Esophagus muscularis mucosa (tissue), 4 donors: Measurements from ENCODE around the gene PIWIL1. TPM values are rescaled to one million over a fixed set of nuclear protein-coding genes. Genes with fewer than 3 reads are reported as not detected.

Experiments used
- DNase-seq: peaks from one replicate; pipeline ENCODE4 v3.0.0-alpha.2; 2017; ENCODE audit errors: extremely low spot score
- H3K27ac ChIP-seq, 4 donors: fragments of 200-600 bp; sonication (generic); replicated peaks in 1 of 4; 1 replicate in 3 of 4; 2 replicates in 1 of 4; pipeline ENCODE4 v1.5.1; 2016 to 2019; ENCODE audit warnings: mild to moderate bottlenecking in 1 of 4
- H3K27me3 ChIP-seq, 4 donors: fragments of 200-600 bp; sonication (generic); one replicate each; pipeline versions ENCODE4 v1.5.1 to v1.6.0; 2016 to 2019
- H3K36me3 ChIP-seq, 4 donors: fragments of 200-600 bp; sonication (generic); one replicate each; pipeline ENCODE4 v1.5.1; 2016 to 2019
- H3K4me1 ChIP-seq, 4 donors: fragments of 200-600 bp; sonication (generic); one replicate each; pipeline ENCODE4 v1.5.1; 2016 to 2019
- H3K4me3 ChIP-seq, 4 donors: fragments of 200-600 bp; sonication (generic); 1 replicate in 2 of 4; 2 replicates in 2 of 4; pipeline ENCODE4 v1.5.1; 2016 to 2019; ENCODE audit warnings: mild to moderate bottlenecking in 4 of 4, moderate library complexity in 1 of 4
- H3K9me3 ChIP-seq, 4 donors: fragments of 200-600 bp; sonication (generic); 1 replicate in 3 of 4; 2 replicates in 1 of 4; pipeline ENCODE4 v1.5.1; 2016 to 2019
- CTCF ChIP-seq, 3 experiments: fragments of 200-600 bp in 2 of 3; fragments of 450-650 bp in 1 of 3; sonication (generic) in 2 of 3; IDR thresholded peaks; one replicate each; pipeline ENCODE4 v1.5.1; 2017 to 2019; ENCODE audit warnings: antibody characterized with exemption in 3 of 3, mild to moderate bottlenecking in 2 of 3, moderate library complexity in 1 of 3
- EP300 ChIP-seq: sonication (generic); formaldehyde crosslinking; IDR thresholded peaks from one replicate; pipeline ENCODE4 v1.6.1; 2017; ENCODE audit warnings: antibody characterized with exemption
- POLR2A ChIP-seq: fragments of 450-650 bp; IDR thresholded peaks from one replicate; pipeline ENCODE4 v1.6.1; 2017; ENCODE audit warnings: antibody characterized with exemption, moderate library complexity, mild to moderate bottlenecking, low read depth
- POLR2AphosphoS5 ChIP-seq, 2 donors: sonication (generic); formaldehyde crosslinking; IDR thresholded peaks; one replicate each; pipeline ENCODE4 v1.6.1; 2017; ENCODE audit warnings: antibody characterized with exemption in 2 of 2
- WGBS: methylation state at CpG from one replicate; pipeline ENCODE4 v1.1.5; 2018; 5-methylcytosine and 5-hydroxymethylcytosine counted together
- intact Hi-C: fragments of 100-400 bp; cut with DNase I; formaldehyde crosslinking; loops from one replicate; pipeline ENCODE4 v1.15.1; 2023
- total RNA-seq, 4 donors: library from RNA; depleted of rRNA; stranded (reverse); fragments of >200 nt; gene quantifications; one replicate each; pipeline versions ENCODE4 v1.1.0 to v1.2.1, GENCODE V29; 2016

The PIWIL1 gene
- total RNA-seq, 4 donors from 2014 or later, result under 0.01 TPM; not detected in 3

- 81% methylated on average over 5 of the region's 5 CpGs for WGBS
- no peaks in the 10 kb centered on the region for H3K4me1 ChIP-seq
- intact Hi-C loops, result no loop called here
Measured at GRCh38 chr12:130298322-130299021, 39.2 kb upstream of the PIWIL1 start.

GRCh38 chr12:130299574-130299973 is 38.1 kb upstream of the PIWIL1 start:
- Histone ChIP-seq H3K4me1 (peaks cover 0 to 9% (median 0%) of the 10 kb centered on the region in 4 donors), H3K4me3 (no peak overlapping the region), H3K27me3 (peaks cover 0 to 27% (median 2%) of the 10 kb centered on the region in 4 donors), H3K36me3 (no peaks in the 10 kb centered on the region), H3K27ac (no peak overlapping the region), H3K9me3 (peaks cover 0 to 5% (median 2%) of the 10 kb centered on the region in 4 donors)
- WGBS, result 66% methylated on average over 6 of the region's 6 CpGs
- TF ChIP-seq EP300 (no peak), POLR2A (no peak), CTCF (IDR thresholded peaks at IDR 0.05) (no peak), POLR2AphosphoS5 (IDR thresholded peaks at IDR 0.05) (no peak)
- DNase-seq, result no peak
- intact Hi-C loops, result no loop called here

More at GRCh38 chr12:130298322-130299021, 39.2 kb upstream of the PIWIL1 start:
- no peaks in the 10 kb centered on the region for H3K36me3 ChIP-seq
- no peak for DNase-seq
- TF ChIP-seq POLR2A (no peak), POLR2AphosphoS5 (IDR thresholded peaks at IDR 0.05) (no peak), EP300 (no peak), CTCF (IDR thresholded peaks at IDR 0.05) (no peak)
- no peak overlapping the region for H3K27ac ChIP-seq
- peaks cover 0 to 27% (median 2%) of the 10 kb centered on the region in 4 donors for H3K27me3 ChIP-seq
- H3K9me3 ChIP-seq, result peaks cover 0 to 10% (median 3%) of the 10 kb centered on the region in 4 donors
- no peak overlapping the region for H3K4me3 ChIP-seq

- H3K4me1 ChIP-seq, result peaks cover 0 to 12% (median 0%) of the 10 kb centered on the region in 4 donors
- 75% methylated on average over 4 of the region's 4 CpGs for whole genome bisulfite sequencing
- H3K36me3 ChIP-seq, result no peaks in the 10 kb centered on the region
- intact Hi-C loops, result no loop called here
- TF ChIP-seq POLR2AphosphoS5 (IDR thresholded peaks at IDR 0.05), result no peak
- TF ChIP-seq EP300, result no peak
- no peak for TF ChIP-seq POLR2A
- TF ChIP-seq CTCF (IDR thresholded peaks at IDR 0.05), result no peak
- H3K4me3 ChIP-seq, result no peak overlapping the region
- DNase-seq, result no peak
- peaks cover 0 to 5% (median 2%) of the 10 kb centered on the region in 4 donors for H3K9me3 ChIP-seq
- peaks cover 0 to 27% (median 2%) of the 10 kb centered on the region in 4 donors for H3K27me3 ChIP-seq
- H3K27ac ChIP-seq, result no peak overlapping the region
Measured at GRCh38 chr12:130300090-130300489, 37.6 kb upstream of the PIWIL1 start.

GRCh38 chr12:130300737-130301535 is 36.8 kb upstream of the PIWIL1 start:
- peaks cover 0 to 12% (median 0%) of the 10 kb centered on the region in 4 donors for H3K4me1 ChIP-seq
- intact Hi-C loops, result no loop called here
- peaks cover 0 to 5% (median 2%) of the 10 kb centered on the region in 4 donors for H3K9me3 ChIP-seq
- no peak overlapping the region for H3K27ac ChIP-seq
- 62% methylated on average over 19 of the region's 21 CpGs for WGBS
- peak; percentile 81 for DNase-seq
- H3K27me3 ChIP-seq, result peaks cover 0 to 27% (median 2%) of the 10 kb centered on the region in 4 donors
- no peak for TF ChIP-seq POLR2A
- no peak for TF ChIP-seq POLR2AphosphoS5 (IDR thresholded peaks at IDR 0.05)
- TF ChIP-seq EP300, result no peak
- TF ChIP-seq CTCF (IDR thresholded peaks at IDR 0.05), result no peak
- H3K4me3 ChIP-seq, result no peak overlapping the region
- H3K36me3 ChIP-seq, result no peaks in the 10 kb centered on the region
